Ovary (tissue), 9 donors: Measurements from ENCODE around the gene LGALS12. TPM values are rescaled to one million over a fixed set of nuclear protein-coding genes. Genes with fewer than 3 reads are reported as not detected.

Experiments used
- DNase-seq, 5 donors: peaks; one replicate each; pipeline ENCODE4 v3.0.0-alpha.2; 2019 to 2020
- H3K27ac ChIP-seq, 2 donors: fragments of 200-600 bp; one replicate each; pipeline versions ENCODE4 v1.5.1 to v1.8.0; 2019 to 2022
- H3K27me3 ChIP-seq: fragments of 200-600 bp; one replicate; pipeline ENCODE4 v1.8.0; 2022
- H3K36me3 ChIP-seq: fragments of 200-600 bp; sonication (generic); one replicate; pipeline ENCODE4 v1.5.1; 2019
- H3K4me1 ChIP-seq: one replicate; pipeline ENCODE4 v1.8.1; 2013; ENCODE audit warnings: mild to moderate bottlenecking, moderate library complexity; ENCODE audit not compliant: insufficient read depth
- H3K4me3 ChIP-seq: fragments of 200-600 bp; sonication (generic); one replicate; pipeline ENCODE4 v1.5.1; 2017
- H3K9me3 ChIP-seq, 2 donors: fragments of 200-600 bp in 1 of 2; sonication (generic) in 1 of 2; one replicate each; pipeline versions ENCODE4 v1.5.1 to v1.8.1; 2013 to 2019; ENCODE audit warnings: mild to moderate bottlenecking in 1 of 2, moderate library complexity in 1 of 2
- CTCF ChIP-seq, 3 donors: fragments of 450-650 bp in 2 of 3; fragments of 200-600 bp in 1 of 3; IDR thresholded peaks; one replicate each; pipeline versions ENCODE4 v1.5.1 to v1.8.0; 2016 to 2022; ENCODE audit warnings: antibody characterized with exemption in 3 of 3, mild to moderate bottlenecking in 1 of 3
- EP300 ChIP-seq: sonication (generic); formaldehyde crosslinking; IDR thresholded peaks from one replicate; pipeline ENCODE4 v1.6.1; 2017; ENCODE audit warnings: antibody characterized with exemption
- POLR2A ChIP-seq: fragments of 450-650 bp; IDR thresholded peaks from one replicate; pipeline ENCODE4 v1.6.1; 2017; ENCODE audit warnings: antibody characterized with exemption, mild to moderate bottlenecking, moderate library complexity
- WGBS, 3 donors: extraction: QIAGEN DNeasy Blood & Tissue Kit in 1 of 3; methylation state at CpG; one replicate each; pipeline versions ENCODE4 v1.1.5 to v1.1.7; 2013 to 2017; 5-methylcytosine and 5-hydroxymethylcytosine counted together
- intact Hi-C, 4 donors: fragments of 100-400 bp; cut with DNase I; formaldehyde crosslinking; loops; one replicate each; pipeline versions ENCODE4 v1.11.0 to v1.15.1; 2022 to 2023
- polyA plus RNA-seq, 2 donors: library from polyadenylated mRNA; stranded (reverse); fragments of 200-250 nt in 1 of 2; fragments of 350-450 nt in 1 of 2; fragmentation: Illumina TruSeq in 1 of 2; extraction: RNeasy Lipid Tissue Mini Kit (QIAGEN cat#74804) in 1 of 2; gene quantifications; one replicate each; pipeline ENCODE4 v1.2.3, GENCODE V29; 2013 to 2014
- total RNA-seq, 7 donors: library from RNA; depleted of rRNA in 2 of 7; stranded (reverse); fragments of >200 nt in 2 of 7; fragmentation: NEBNext Ultra II Directional in 3 of 7; extraction: Animal tissue kit (Norgen Biotek cat#: 25700) in 3 of 7; gene quantifications; one replicate each; pipeline versions ENCODE4 v1.1.0 to v1.2.4, GENCODE V29; 2016 to 2023
- donor health status: DM: no; HTN: no; CAD: no; lungs with moderate emphysema.
- donor health status: DM: no; HTN: no; CAD: no.
- donor health status: Bipolar disorder and iron deficiency.
- donor health status: DM: yes; HTN: yes; CAD: no.
- donor health status: DM: no; HTN: no; CAD: no.
- donor health status: DM: yes; HTN: yes; CAD: no.

The LGALS12 gene
- total and polyA plus RNA-seq, 9 donors, result 0.19 to 28.7 (median 0.74) TPM; not detected in 1

GRCh38 chr11:63564056-63564774, 58.3 kb downstream of the LGALS12 start:
- Histone ChIP-seq H3K36me3 (no peaks in the 10 kb centered on the region), H3K9me3 (no peaks in the 10 kb centered on the region), H3K27ac (no peak overlapping the region), H3K4me3 (no peak overlapping the region), H3K4me1 (peaks cover 6% of the 10 kb centered on the region), H3K27me3 (no peaks in the 10 kb centered on the region)
- intact Hi-C loops, result no loop called here
- TF ChIP-seq POLR2A (no peak), EP300 (no peak), CTCF (IDR thresholded peaks at IDR 0.05) (no peak)
- 71 to 83% (median 82%) methylated on average over 7 of the region's 7 CpGs for WGBS, 3 donors
- no peak for DNase-seq

GRCh38 chr11:63564784-63565350, 59.0 kb downstream of the LGALS12 start:
- 86 to 91% (median 90%) methylated on average over 4 of the region's 4 CpGs for WGBS, 3 donors
- Histone ChIP-seq H3K27me3 (no peaks in the 10 kb centered on the region), H3K4me3 (no peak overlapping the region), H3K9me3 (no peaks in the 10 kb centered on the region), H3K27ac (no peak overlapping the region), H3K36me3 (no peaks in the 10 kb centered on the region), H3K4me1 (peaks cover 6% of the 10 kb centered on the region)
- intact Hi-C loops, result no loop called here
- no peak for DNase-seq
- TF ChIP-seq EP300 (no peak), CTCF (IDR thresholded peaks at IDR 0.05) (no peak), POLR2A (no peak)

Other genes starting within 250 kb of the LGALS12 start
- not detected for gene SLC22A9, start 136.3 kb upstream of the LGALS12 start, total RNA-seq
- gene SLC22A9, start 136.3 kb upstream of the LGALS12 start, polyA plus RNA-seq, result not detected
- 10 to 100 TPM in 1 of 7 donors, 1 to 10 TPM in 6; 1.7 to 22.2 (median 3.8) TPM for gene PLAAT5, start 14.9 kb upstream of the LGALS12 start, total RNA-seq
- gene PLAAT5, start 14.9 kb upstream of the LGALS12 start, polyA plus RNA-seq, result 10 to 100 TPM in 1 of 2 donors, 1 to 10 TPM in 1; 1.5 to 35.0 TPM
- 10 to 100 TPM; 35.8 to 70.9 (median 61.1) TPM for gene PLAAT4, start 30.7 kb downstream of the LGALS12 start, total RNA-seq
- 10 to 100 TPM; 67.0 to 71.6 TPM for gene PLAAT4, start 30.7 kb downstream of the LGALS12 start, polyA plus RNA-seq
- gene PLAAT2, start 57.3 kb downstream of the LGALS12 start, total RNA-seq, result 1 to 10 TPM in 1 of 7 donors, under 1 TPM in 3, not detected in 3; 0.28 to 1.4 (median 0.40) TPM
- gene PLAAT2, start 57.3 kb downstream of the LGALS12 start, polyA plus RNA-seq, result under 1 TPM in 1 of 2 donors, not detected in 1; 0.12 TPM
- 100 to 1,000 TPM in 5 of 7 donors, 10 to 100 TPM in 2; 52.2 to 147 (median 110) TPM for gene PLAAT3, start 108.3 kb downstream of the LGALS12 start, total RNA-seq
- 100 to 1,000 TPM in 1 of 2 donors, 10 to 100 TPM in 1; 41.1 to 128 TPM for gene PLAAT3, start 108.3 kb downstream of the LGALS12 start, polyA plus RNA-seq
- gene ATL3, start 165.3 kb downstream of the LGALS12 start, total RNA-seq, result 10 to 100 TPM; 44.9 to 81.8 (median 55.7) TPM
- 10 to 100 TPM; 16.5 to 27.8 TPM for gene ATL3, start 165.3 kb downstream of the LGALS12 start, polyA plus RNA-seq
- gene RTN3, start 175.4 kb downstream of the LGALS12 start, total RNA-seq, result 10 to 100 TPM; 53.2 to 82.9 (median 64.1) TPM
- 100 to 1,000 TPM in 1 of 2 donors, 10 to 100 TPM in 1; 49.5 to 142 TPM for gene RTN3, start 175.4 kb downstream of the LGALS12 start, polyA plus RNA-seq